Ureter (tissue), 1 donor: ENCODE measurements around the gene SYNJ1. TPM values are rescaled to one million over a fixed set of nuclear protein-coding genes. Genes with fewer than 3 reads are reported as not detected.
"Not testable (repeated sequence)": the region's sequence is repeated elsewhere in the genome, so short reads cannot be mapped to it uniquely, and the experiment has no call there.

Experiments used
- DNase-seq: peaks from one replicate; pipeline ENCODE4 v3.0.0-alpha.2; 2020; ENCODE audit warnings: low spot score
- total RNA-seq: library from RNA; stranded (reverse); gene quantifications from one replicate; pipeline ENCODE4 v1.2.4, GENCODE V29; 2023
- donor health status: DM: yes; HTN: yes; CAD: no.

The SYNJ1 gene
- total RNA-seq, 1 donor from 2014 or later: 19.1 TPM

GRCh38 chr21:32698286-32698685 lies 29.5 kb downstream of the SYNJ1 start:
- no peak for DNase-seq

DNA sequence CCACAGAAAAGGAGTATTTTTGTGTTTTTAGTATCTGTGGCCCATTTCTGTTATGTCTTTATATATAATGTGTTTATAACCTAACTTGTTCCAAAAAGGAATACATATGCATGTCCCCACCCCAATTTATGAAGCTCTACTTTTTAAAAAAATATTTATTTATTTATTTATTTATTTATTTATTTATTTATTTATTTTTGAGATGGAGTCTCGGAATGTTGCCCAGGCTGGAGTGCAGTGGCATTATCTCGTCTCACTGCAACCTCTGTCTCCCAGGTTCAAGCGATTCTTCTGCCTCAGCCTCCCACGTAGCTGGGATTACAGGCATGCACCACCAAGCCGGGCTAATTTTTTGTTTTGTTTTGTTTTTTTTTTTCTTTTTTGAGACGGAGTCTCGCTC lies 32.3 kb downstream of the SYNJ1 start:
- not testable (repeated sequence) for DNase-seq

GRCh38 chr21:32693581-32693980 lies 34.2 kb downstream of the SYNJ1 start:
- no peak for DNase-seq

DNA sequence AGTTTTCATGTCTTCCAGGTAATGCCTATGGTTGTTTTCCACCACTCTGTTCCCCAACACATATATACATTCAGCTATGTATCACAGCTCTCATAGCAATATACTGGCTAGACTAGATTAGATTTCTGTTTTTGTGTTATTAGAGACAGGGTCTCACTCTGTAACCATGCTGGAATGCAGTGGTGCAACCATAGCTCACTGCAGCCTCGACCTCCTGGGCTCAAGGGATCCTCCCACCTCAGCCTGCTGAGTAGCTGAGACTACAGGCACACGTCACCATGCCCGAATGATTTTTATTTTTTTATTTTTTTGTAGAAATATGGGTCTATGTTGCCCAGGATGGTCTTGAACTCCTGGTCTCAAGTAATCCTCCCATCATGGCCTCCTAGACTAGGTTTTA lies 37.7 kb downstream of the SYNJ1 start:
- no peak for DNase-seq

DNA sequence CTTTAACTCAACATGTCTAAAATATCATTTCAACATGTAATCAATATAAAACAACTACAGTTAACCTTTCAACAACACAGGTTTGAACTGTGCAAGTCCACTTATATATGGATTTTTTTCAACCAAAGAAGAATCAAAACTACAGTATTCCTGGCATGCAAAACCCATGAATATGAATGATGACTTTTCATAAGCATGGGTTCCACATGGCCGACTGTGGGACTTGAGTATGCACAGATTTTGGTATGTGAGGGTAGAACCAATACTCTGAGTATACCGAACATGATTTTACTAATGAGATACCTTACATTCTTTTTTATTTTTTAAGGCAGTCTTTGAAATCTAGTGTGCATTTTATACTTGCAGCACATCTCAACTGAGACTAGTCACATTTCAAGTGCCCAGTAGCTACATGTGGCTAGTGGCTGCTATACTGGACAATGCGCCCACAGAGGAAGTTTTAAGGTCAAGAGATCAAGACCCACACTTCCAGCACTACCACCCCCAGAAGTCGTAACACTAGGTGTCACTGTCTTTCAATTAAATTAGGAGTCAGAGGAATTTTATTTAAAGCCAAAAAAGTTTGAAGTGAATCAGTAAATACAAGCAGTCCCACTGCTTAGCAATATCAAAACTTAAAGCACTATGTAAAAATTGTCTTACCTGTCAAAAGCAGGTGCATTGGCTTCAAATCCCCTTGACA lies 40.0 kb downstream of the SYNJ1 start:
- DNase-seq: no peak

GRCh38 chr21:32682696-32683474 lies 44.9 kb downstream of the SYNJ1 start:
- no peak for DNase-seq

- no peak for DNase-seq
Observed at GRCh38 chr21:32674731-32675130, 53.1 kb downstream of the SYNJ1 start.

- no peak for DNase-seq
Observed at GRCh38 chr21:32674038-32674437, 53.8 kb downstream of the SYNJ1 start.

DNA sequence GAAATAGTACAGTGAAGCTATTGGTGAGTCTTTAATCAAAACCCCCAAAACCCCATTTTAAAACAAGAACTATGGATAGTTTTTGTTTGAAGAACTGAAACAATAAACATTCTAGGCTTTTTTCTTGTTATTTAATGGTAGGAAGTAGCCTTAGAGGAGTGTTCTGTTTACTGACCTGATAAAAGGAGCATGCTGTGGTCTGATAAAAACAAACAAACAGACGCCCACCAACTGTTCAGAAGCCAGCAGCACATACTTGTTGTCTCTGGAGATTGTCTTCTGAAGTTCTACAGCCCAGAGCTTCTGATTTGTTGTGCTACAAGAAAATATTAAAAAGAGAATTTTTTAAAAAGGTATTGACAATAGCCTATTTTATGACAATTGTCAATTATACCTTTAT lies 61.6 kb downstream of the SYNJ1 start:
- no peak for DNase-seq

GRCh38 chr21:32664095-32664494 lies 63.7 kb downstream of the SYNJ1 start:
- not testable (repeated sequence) for DNase-seq

DNA sequence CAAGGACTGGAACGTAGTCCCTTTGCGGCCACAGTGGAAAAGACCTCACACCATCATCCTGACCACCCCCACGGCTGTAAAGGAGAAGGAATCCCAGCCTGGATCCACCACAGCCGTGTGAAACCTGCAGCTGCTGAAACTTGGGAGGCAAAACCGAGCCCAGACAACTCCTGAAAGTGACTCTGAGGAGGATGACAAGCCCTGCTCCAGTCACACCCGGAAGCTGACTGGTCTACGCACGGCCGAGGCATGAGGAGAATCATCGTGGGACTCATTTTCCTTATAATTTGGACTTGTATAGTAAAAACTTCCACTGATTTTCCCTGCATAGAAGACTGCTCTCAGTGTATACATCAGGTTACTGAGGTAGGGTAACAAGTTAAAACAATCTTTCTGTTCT lies 65.8 kb downstream of the SYNJ1 start:
- DNase-seq: not testable (repeated sequence)

DNA sequence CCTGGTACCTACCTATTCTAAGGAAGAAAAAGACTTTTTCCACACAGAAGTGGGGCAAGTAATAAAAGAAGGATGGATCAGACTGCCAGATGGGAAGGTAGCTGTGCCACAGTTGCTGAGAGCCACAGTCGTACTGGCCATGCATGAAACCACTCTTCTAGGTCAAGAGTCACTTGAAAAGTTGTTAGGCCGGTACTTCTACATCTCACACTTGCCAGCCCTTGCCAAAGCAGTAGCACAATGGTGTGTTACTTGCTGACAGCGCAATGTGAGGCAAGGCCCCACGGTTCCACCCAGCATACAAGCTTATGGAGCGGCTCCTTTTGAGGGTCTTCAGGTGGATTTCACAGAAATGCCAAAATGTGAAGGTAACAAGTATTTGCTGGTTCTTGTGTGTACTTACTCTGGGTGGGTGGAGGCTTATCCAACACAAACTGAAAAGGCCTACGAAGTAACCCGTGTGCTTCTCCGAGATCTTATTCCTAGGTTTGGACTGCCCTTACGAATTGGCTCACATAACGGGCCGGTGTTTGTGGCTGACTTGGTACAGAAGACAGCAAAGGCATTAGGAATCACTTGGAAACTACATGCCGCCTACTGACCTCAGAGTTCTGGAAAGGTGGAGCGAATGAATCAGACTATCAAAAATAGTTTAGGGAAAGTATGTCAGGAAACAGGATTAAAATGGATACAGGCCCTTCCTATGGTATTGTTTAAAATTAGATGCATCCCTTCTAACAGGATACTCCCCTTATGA lies 66.6 kb downstream of the SYNJ1 start:
- DNase-seq: peak; percentile 48

GRCh38 chr21:32658524-32658923 lies 69.3 kb downstream of the SYNJ1 start:
- DNase-seq: no peak

DNA sequence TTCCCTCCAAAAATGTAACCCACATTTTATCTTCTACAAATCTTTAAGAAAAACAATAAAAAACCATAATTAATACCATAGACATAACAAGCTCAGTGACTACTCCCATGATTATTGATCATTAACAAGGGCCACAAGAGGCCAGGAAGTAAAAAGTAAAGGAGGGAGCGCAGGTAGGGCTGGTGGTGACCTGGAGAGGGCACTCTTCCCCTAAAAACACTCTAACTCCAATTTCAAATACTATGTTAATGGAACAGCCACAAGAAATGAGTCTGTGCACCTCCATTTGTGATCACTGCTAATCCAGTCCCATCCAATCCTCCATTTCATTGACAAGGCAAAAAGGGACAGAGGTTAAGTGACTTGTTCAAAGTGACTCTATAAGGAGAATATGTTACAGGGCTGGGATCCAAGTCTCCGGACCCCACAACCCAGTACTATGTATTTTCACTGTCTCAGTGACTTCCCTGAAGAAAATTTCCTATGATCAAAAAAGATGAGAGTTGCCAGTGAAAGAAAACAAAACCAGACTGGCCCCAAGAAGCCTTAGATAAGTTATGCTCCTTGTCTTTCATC lies 74.4 kb downstream of the SYNJ1 start:
- no peak for DNase-seq

- no peak for DNase-seq
Observed at GRCh38 chr21:32648165-32648564, 79.6 kb downstream of the SYNJ1 start.

- no peak for DNase-seq
Observed at GRCh38 chr21:32645261-32646182, 82.3 kb downstream of the SYNJ1 start.

DNA sequence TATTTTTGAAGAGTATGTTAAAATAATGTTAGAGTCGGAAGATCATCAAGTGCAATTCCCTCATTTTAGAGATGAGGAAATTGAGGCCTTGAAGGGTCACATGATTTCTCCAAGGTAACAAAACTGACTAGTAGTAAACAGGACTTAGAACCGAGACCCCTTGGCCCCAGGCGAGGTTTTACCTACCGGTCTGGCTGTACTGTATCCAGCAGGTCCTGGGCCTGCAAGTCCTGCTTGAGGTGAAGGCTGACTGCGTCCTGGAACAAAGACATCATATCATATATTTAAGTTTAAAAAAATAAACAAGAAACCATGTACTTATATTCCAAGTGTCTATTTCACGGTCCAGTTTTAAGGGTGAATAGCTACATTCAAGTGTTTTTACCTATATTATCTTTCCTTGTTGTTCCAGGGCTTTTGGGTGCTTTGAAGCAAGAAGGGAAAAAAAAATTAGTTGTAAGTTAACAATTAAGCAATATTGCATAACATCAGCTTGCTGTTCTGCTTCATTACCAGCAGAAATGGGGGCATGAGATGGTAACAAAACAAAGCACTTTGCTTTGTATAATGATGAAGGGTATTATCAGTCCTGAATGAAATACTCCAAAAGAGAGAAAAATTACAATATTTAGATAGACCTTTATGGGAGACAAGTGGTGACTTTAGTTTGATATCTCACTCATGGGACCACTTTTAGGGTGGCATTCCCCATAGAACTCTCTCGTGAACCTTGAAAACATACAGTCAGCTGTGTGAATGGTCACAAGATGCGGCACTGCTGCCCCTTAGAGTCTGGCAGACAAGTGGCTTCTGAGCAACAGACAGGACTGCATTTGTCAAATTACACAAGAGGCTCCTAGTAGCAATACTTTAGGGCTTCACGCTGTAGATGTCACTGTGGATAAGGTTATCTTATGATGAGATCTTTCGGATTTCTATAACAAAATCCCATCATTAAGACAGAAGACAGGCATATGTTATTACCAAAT lies 85.8 kb downstream of the SYNJ1 start:
- DNase-seq: no peak

- DNase-seq: no peak
Observed at GRCh38 chr21:32626621-32627196, 101.1 kb downstream of the SYNJ1 start.

GRCh38 chr21:32618218-32618617 lies 109.6 kb downstream of the SYNJ1 start:
- DNase-seq: not testable (repeated sequence)
